SW 1271 (cell line): ENCODE data around the gene ARHGEF25.

Experiments used
- DNase-seq, 2 experiments: peaks; one replicate each; lab custom pipeline; 2025; lab: John Stamatoyannopoulos, UW

Gene ARHGEF25

GRCh38 chr12:57621497-57622292 is 10.5 kb downstream of the ARHGEF25 start:
- DNase-seq: peak in 1 of 2 experiments; percentile 14

DNA sequence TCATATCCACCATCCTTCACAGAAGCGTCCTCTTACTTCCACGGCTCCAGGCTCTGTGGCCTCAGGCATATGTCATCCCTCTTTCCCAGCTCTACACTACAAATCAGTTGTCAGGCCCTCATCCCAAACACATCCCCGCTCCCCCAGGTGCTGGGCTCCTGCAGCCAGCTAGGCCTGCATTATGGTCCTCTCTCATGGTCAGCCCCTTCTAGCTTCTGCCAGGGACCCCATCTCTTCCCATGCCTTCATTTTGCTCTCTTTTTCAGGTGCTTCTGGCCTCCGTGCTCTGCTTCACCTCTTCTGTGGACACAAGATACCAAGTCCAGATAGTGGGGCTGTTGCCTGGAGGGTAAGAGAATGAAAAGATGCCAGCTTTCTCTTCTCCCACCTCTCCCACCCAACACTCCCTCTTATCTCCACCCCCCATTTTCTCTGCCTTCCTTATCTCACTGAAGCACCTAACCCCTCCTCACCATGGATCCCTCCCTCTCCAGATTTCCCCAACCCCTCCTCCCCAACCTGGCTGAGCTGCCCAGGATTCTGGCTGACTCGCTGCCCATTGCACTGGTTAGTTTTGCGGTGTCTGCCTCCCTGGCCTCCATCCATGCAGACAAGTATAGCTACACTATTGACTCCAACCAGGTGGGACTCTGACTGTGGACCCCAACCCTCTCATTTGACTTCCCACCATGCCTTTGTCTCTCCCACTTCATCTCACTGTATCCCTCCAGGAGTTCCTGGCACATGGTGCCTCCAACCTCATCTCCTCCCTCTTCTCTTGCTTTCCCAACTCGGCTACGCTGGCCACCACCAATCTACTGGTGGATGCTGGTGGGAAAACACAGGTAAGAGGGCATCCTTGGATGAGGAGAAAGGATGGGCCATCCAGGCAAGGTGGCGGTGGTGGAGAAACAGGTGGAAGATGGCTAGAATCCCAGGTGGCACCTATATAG is 11.3 kb downstream of the ARHGEF25 start:
- no peak for DNase-seq

- DNase-seq: no peak
Observed at GRCh38 chr12:57623385-57623784, 12.2 kb downstream of the ARHGEF25 start.

DNA sequence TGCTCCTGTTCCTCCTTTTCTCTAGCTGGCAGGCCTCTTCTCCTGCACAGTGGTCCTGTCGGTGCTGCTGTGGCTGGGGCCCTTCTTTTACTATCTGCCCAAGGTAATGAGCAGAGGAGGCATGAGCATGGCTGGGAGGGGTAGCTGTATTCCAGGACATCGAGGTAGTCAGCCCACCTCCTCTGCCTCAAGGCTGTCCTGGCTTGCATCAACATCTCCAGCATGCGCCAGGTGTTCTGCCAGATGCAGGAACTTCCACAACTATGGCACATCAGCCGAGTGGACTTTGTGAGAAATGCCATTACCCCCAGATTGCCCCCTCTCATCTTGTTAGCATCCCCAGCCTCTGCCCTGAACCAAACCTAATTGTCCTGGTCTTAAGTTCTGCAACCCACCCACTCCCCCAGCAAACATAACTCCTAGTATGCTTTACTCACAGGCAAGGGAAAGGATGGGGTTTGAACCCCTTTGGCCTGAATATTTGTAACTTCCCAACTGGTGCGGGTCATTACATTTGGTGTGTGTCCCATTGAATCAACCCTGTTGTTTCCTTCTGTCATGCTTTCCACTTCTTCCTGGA is 12.7 kb downstream of the ARHGEF25 start:
- DNase-seq: no peak

DNA sequence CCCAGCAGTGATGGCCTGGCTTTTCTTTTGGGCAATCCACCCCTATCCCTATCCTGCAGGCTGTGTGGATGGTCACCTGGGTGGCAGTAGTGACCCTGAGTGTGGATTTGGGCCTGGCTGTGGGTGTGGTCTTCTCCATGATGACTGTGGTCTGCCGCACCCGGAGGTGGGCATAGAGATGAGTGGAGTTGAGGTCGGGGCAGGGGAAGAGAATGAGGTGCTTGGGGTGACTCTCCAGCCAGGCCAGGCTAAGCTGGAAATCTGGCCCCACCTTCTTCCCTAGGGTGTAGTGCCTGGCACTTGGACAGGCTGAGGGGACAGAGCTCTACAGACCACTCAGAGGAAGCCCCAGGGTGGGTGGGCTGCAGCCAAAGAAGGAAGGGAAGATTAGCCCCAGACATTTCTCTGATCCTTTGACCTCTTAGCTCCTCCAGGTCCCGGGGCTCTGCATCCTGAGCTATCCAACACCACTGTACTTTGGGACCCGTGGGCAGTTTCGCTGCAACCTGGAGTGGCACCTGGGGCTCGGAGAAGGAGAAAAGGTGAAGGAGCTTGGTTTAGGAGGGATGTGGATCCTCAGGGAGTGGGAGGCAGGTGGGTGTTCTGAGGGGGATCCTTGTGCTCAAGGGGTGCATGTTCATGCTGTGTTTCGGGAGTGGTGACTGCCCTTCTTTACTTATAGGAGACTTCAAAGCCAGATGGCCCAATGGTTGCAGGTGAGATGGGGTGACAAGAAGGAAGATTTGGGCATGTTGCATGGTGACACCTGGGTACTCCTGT is 13.4 kb downstream of the ARHGEF25 start:
- DNase-seq: no peak

GRCh38 chr12:57625261-57626032 is 14.2 kb downstream of the ARHGEF25 start:
- DNase-seq: no peak

DNA sequence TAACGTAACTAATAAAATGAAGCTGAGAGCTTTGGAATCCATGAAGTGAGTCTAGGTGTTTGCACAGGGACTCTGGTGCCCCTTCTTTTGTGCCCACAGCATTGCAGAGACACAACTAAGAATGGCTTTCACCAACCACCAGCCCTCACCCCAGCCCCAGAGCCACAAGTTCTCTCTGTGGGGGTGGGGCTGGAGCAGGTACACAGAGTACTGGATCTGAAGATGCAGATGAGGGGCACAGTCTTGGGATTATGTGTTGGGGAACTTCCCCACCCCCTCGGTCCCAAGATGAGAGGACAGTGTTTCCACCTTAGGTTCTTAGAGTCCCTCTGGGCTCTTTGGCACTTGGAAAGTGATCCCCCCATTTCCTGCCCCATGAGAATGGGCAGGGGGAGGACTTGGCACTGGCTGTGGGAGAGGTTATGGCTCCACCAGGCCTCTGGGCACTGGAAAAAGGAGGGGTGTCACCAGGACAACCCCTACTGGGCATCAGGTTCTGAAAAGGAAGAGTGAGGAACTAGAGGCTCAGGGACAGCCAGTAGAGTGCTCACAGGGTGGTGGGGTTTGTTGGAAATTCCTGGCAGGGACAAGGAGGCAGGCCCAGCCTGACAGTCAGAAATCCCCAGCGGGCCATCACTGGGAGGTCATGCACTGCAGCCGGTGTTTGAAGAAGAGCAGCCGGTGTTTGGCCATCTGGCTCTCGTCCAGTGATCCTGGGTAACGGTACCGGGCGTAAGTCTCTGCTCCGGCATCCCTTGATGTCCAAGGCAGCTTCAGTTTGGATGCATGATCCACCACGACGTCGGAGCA is 15.1 kb downstream of the ARHGEF25 start:
- DNase-seq: no peak

- no peak for DNase-seq
Observed at GRCh38 chr12:57626921-57627445, 15.7 kb downstream of the ARHGEF25 start.

GRCh38 chr12:57627501-57628279 is 16.5 kb downstream of the ARHGEF25 start:
- DNase-seq: no peak

DNA sequence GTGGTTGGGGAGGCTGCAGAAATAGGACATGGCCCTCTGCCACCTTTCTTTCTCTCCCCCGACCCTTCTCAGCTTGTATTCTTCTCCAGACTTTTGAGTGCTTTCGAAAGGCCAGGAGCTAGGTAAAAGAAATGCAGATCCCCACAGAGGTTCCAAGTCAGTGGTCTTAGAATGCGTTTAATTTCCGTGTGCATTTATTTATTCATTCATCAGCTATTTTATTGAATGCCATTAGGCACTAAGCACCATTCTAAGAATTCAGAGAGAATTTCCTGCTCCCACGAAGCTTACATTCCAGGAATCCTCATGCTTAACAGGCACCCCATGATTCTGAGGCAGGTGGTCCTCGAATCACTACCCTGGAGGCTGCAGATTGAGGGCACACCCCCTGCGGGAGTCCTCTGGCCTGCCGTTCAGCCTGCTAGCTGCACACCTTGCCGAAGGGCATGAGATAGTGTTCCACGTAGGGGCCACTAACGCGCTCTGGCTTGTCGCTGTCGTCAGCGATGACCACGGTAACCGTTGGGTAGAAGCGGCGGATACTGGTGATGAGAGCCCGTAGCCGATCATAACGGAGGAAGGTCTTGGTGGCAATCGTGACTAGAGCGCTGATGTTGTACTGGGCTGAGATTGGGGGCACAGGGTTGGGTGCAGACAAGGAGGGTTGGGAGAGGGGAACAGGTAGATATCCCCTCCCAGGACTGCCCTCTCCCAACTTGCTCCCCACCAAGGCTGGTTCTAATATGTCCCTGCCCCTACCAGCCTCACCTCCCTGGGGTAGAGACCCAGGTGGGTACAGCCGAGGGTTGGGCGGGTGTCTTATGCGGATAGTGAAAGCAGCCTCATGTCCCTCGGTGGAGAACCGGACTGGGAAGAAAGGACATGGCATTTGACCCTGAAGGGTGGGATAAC is 17.3 kb downstream of the ARHGEF25 start:
- no peak for DNase-seq

DNA sequence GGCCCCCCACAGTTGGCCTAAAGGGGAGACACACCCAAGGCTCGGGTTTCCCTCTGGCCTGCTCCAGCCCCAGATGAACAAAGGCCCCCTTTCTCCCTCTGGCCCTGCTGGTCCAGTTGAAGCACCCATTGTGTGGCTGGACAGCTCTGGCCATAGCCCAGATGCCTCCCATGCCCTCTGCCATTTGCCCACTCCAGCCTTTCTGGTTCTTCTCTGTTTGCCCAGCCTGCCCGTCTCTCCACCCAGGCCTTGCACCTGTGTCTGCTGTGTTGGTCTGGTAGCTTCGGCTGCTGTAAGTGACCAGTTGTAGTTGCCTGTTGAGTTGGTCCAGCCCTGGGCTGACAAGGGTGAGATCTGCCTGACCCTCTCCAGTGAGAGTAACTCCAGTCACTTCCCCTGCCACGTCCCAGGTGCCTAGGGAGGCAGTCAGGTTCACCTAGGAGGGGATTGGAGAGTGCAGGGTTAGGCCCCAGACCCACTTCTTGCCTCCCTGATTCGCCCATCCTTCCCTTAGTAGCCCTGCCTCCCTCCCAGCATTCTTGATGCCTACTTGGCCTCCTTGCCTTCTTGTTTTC is 18.7 kb downstream of the ARHGEF25 start:
- DNase-seq: no peak

DNA sequence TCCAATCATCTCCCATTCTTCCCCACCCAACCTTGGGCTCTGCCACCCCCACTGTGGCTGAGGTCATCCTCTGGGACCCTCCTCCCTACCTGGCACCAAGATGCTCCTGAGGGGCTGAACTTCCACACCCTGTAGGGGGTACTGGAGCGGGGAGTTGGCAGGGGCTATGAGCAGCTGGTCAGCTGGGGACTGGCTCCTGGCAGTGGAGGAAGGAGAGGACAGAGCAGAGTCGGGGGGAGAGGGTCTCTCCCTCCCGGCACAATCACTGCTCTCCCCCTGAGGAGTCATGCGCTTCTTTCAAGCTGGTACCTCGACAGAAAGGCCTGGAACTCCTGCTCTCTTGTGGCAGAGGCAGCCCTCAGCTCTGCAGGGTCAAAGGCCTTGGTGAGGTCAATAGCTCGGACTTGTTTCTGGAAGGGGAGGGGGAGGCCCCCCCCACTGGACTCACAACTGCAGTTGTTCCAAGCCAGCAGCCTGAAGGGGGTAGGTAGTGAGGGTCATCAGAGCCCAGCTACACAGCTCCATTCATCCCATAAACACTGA is 19.7 kb downstream of the ARHGEF25 start:
- DNase-seq: no peak

DNA sequence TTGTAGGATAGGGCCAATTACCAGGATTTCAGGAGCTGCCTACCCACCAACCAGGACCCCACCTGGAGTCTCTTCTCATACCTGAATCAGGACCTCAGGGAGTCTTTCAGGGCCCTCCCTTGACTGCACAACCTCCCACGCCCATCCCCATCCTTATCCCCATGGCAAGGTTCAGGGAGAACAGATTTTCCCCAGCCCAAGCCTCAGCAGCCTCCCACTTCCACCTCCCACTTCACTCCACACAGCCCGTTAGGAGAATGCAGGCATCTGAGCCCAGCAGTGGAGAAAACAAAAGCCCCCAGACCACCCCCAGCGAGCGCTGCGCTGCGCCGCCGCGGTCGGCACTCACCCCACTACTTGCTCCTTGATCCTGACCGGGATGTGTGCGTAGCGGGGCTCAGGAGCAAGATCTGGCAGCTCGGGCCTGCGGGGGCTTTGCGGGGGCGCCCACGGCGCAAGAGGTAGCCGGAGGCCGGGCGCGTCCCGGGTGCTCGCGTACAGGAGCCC is 20.4 kb downstream of the ARHGEF25 start:
- DNase-seq: no peak

DNA sequence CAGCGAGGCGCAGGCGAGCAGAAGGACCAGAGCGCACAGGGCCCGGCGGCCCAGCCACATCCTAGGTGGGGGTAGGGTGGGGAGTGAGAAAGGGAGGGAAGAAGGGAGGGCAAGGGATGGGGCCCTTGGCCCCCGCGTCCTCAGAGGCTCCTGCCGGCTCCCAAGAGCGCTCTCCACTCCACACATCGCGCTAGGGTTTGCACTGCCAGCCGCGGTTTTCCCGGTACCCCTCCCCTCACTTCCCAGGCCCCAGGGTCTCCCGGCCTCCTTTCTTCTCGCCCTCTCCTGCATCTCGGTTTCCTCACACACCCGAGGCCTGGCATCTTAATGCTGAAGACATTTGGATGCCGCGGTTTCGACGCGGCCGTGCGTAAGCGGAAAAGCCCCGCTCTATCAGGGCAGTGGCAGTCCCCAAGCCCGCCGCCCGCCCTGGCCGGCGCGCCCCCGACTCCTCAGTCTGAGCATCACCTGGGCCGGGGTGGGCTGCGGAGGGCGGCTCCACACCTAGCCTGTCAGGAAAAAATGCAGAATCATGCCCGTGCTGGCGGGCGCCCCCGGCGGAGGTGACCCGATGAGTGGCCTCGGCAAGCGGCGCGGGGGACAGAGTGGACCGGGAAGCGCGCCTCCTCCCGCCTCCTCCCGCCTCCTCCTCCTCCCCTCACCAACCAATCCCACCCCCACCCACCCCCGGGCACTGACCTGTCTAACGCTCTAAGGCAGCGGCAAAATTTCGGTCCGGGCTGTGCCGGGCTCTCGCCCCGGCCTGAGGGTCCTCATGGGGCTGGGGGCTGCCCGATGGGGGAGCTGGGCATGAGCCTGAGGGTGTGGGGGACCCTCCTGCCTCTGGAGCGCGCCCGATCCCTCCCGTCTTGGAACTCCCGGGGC is 21.1 kb downstream of the ARHGEF25 start:
- DNase-seq: no peak

- DNase-seq: peak in 1 of 2 experiments; percentile 63
Observed at GRCh38 chr12:57632958-57633840, 22.0 kb downstream of the ARHGEF25 start, which contains the start of gene B4GALNT1. Gene B4GALNT1, minus strand, starts transcription at chr12:57633201. Its CDS starts 1,069 bp downstream, at chr12:57632132.
